HEK293 (cell line): ENCODE measurements around the gene MIB2.

ENCODE experiments used
- CTCF ChIA-PET: fragments of 350-600 bp; formaldehyde crosslinking; extraction: SDS; loops from one replicate; lab custom pipeline; 2021; ENCODE audit warnings: antibody characterized with exemption; lab: Yijun Ruan, JAX
- POLR2A ChIA-PET: fragments of 300-600 bp; formaldehyde crosslinking; extraction: SDS; loops from one replicate; lab custom pipeline; 2020; ENCODE audit warnings: antibody characterized with exemption, inconsistent platforms; lab: Yijun Ruan, JAX
- H3K27ac ChIP-seq: fragments of 200-500 bp; sonication (Bioruptor generic); 2 replicates; pipeline ENCODE4 v1.5.1; 2014; ENCODE audit warnings: low read depth, low read length, control low read depth, inconsistent platforms; ENCODE audit errors: extremely low read depth
- H3K36me3 ChIP-seq, 2 experiments: fragments of 200-500 bp in 1 of 2; sonication (Bioruptor generic) in 1 of 2; 1 replicate in 1 of 2; 2 replicates in 1 of 2; pipeline ENCODE4 v1.5.1; 2014 to 2017; ENCODE audit warnings: inconsistent platforms in 2 of 2, low read length in 2 of 2; ENCODE audit not compliant: control insufficient read depth in 2 of 2, insufficient read depth in 1 of 2
- H3K4me1 ChIP-seq: fragments of 200-500 bp; sonication (Bioruptor generic); 2 replicates; pipeline ENCODE4 v1.5.1; 2014; ENCODE audit warnings: mild to moderate bottlenecking, low read length, inconsistent platforms; ENCODE audit not compliant: control insufficient read depth, insufficient read depth
- H3K4me3 ChIP-seq: 2 replicates; pipeline ENCODE4 v1.5.1; 2011; ENCODE audit warnings: low read depth, mild to moderate bottlenecking, control low read depth, low read length, moderate library complexity
- H3K9me3 ChIP-seq: fragments of 200-500 bp; sonication (Bioruptor generic); 2 replicates; pipeline ENCODE4 v1.5.1; 2014; ENCODE audit warnings: low read depth, low read length, inconsistent platforms; ENCODE audit not compliant: control insufficient read depth, insufficient read depth
- AEBP2 ChIP-seq: fragments of 450-650 bp; formaldehyde crosslinking; IDR thresholded peaks from 2 replicates; pipeline ENCODE4 v1.5.1; 2016; ENCODE audit warnings: missing biosample characterization, missing genetic modification characterization, borderline replicate concordance
- ATF2 ChIP-seq: fragments of 450-650 bp; formaldehyde crosslinking; IDR thresholded peaks from 2 replicates; pipeline ENCODE4 v1.5.1; 2016; ENCODE audit warnings: missing biosample characterization, missing genetic modification characterization, low read depth
- GFI1B ChIP-seq: fragments of 450-650 bp; formaldehyde crosslinking; IDR thresholded peaks from 2 replicates; pipeline ENCODE4 v1.5.1; 2016; ENCODE audit warnings: missing biosample characterization, missing genetic modification characterization
- OSR2 ChIP-seq: fragments of 450-650 bp; formaldehyde crosslinking; IDR thresholded peaks from 2 replicates; pipeline ENCODE4 v1.5.1; 2016; ENCODE audit warnings: missing biosample characterization, missing genetic modification characterization
- OVOL3 ChIP-seq: fragments of 450-650 bp; formaldehyde crosslinking; IDR thresholded peaks from 2 replicates; pipeline ENCODE4 v1.5.1; 2016; ENCODE audit warnings: missing biosample characterization, missing genetic modification characterization
- REPIN1 ChIP-seq: fragments of 450-650 bp; formaldehyde crosslinking; IDR thresholded peaks from 2 replicates; pipeline ENCODE4 v1.5.1; 2017; ENCODE audit warnings: missing biosample characterization, missing genetic modification characterization, low read depth
- SCRT2 ChIP-seq: fragments of 450-650 bp; formaldehyde crosslinking; IDR thresholded peaks from 2 replicates; pipeline ENCODE4 v1.5.1; 2016; ENCODE audit warnings: missing biosample characterization, missing genetic modification characterization
- YY1 ChIP-seq: fragments of 450-650 bp; formaldehyde crosslinking; IDR thresholded peaks from 2 replicates; pipeline ENCODE4 v1.5.1; 2018; ENCODE audit warnings: missing biosample characterization, missing genetic modification characterization
- ZNF121 ChIP-seq: fragments of 450-650 bp; formaldehyde crosslinking; IDR thresholded peaks from 2 replicates; pipeline ENCODE4 v1.5.1; 2016; ENCODE audit warnings: missing biosample characterization, missing genetic modification characterization
- ZNF132 ChIP-seq: fragments of 450-650 bp; formaldehyde crosslinking; IDR thresholded peaks from 2 replicates; pipeline ENCODE4 v1.5.1; 2017; ENCODE audit warnings: missing biosample characterization, missing genetic modification characterization, borderline replicate concordance
- ZNF133 ChIP-seq: fragments of 450-650 bp; formaldehyde crosslinking; IDR thresholded peaks from 2 replicates; pipeline ENCODE4 v1.5.1; 2016; ENCODE audit warnings: missing biosample characterization, missing genetic modification characterization
- ZNF174 ChIP-seq: fragments of 450-650 bp; formaldehyde crosslinking; IDR thresholded peaks from 2 replicates; pipeline ENCODE4 v1.5.0; 2017; ENCODE audit warnings: missing biosample characterization, mild to moderate bottlenecking, missing genetic modification characterization
- ZNF202 ChIP-seq: fragments of 450-650 bp; formaldehyde crosslinking; IDR thresholded peaks from 2 replicates; pipeline ENCODE4 v1.5.1; 2016; ENCODE audit warnings: missing biosample characterization, missing genetic modification characterization, borderline replicate concordance
- ZNF24 ChIP-seq: fragments of 450-650 bp; formaldehyde crosslinking; IDR thresholded peaks from 2 replicates; pipeline ENCODE4 v1.5.1; 2016; ENCODE audit warnings: missing biosample characterization, missing genetic modification characterization
- ZNF248 ChIP-seq: fragments of 450-650 bp; formaldehyde crosslinking; IDR thresholded peaks from 2 replicates; pipeline ENCODE4 v1.5.1; 2017; ENCODE audit warnings: missing biosample characterization, missing genetic modification characterization
- ZNF362 ChIP-seq: fragments of 450-650 bp; formaldehyde crosslinking; IDR thresholded peaks from 2 replicates; pipeline ENCODE4 v1.5.1; 2016; ENCODE audit warnings: missing biosample characterization, missing genetic modification characterization
- ZNF48 ChIP-seq: fragments of 450-650 bp; formaldehyde crosslinking; IDR thresholded peaks from 2 replicates; pipeline ENCODE4 v1.5.1; 2016; ENCODE audit warnings: missing biosample characterization, missing genetic modification characterization
- ZNF580 ChIP-seq: fragments of 450-650 bp; formaldehyde crosslinking; IDR thresholded peaks from 2 replicates; pipeline ENCODE4 v1.5.1; 2016; ENCODE audit warnings: missing biosample characterization, missing genetic modification characterization
- ZNF585B ChIP-seq: fragments of 450-650 bp; formaldehyde crosslinking; IDR thresholded peaks from 2 replicates; pipeline ENCODE4 v1.5.1; 2016; ENCODE audit warnings: missing biosample characterization, missing genetic modification characterization
- ZNF629 ChIP-seq: fragments of 450-650 bp; formaldehyde crosslinking; IDR thresholded peaks from 2 replicates; pipeline ENCODE4 v1.5.1; 2017; ENCODE audit warnings: missing biosample characterization, missing genetic modification characterization
- ZNF777 ChIP-seq: fragments of 450-650 bp; formaldehyde crosslinking; IDR thresholded peaks from 2 replicates; pipeline ENCODE4 v1.5.1; 2017; ENCODE audit warnings: missing biosample characterization, missing genetic modification characterization, borderline replicate concordance
- ZSCAN30 ChIP-seq: fragments of 450-650 bp; IDR thresholded peaks from 2 replicates; pipeline ENCODE4 v1.5.1; 2018; ENCODE audit warnings: missing biosample characterization, mild to moderate bottlenecking, missing genetic modification characterization, moderate library complexity

MIB2 gene

GRCh38 chr1:1612104-1612400 lies 3.2 kb upstream of the MIB2 start:
- Histone ChIP-seq H3K4me3 (no peak overlapping the region), H3K9me3 (no peaks in the 10 kb centered on the region), H3K27ac (no peak overlapping the region), H3K4me1 (0 out of 2 replicates have a peak, but pooled peaks cover 3% of the 10 kb centered on the region), H3K36me3 (peaks cover 0 to 4% of the 10 kb centered on the region in 2 experiments; a peak in 1 of 3 replicates)
- ChIA-PET CTCF (no interaction called here), POLR2A (interaction anchor here (1.2 kb wide), 2 partner anchors 11 to 23 kb away, joined by 4 read pairs; no protein-coding TSS in a partner anchor)
- TF ChIP-seq AEBP2 (tag by site-specific recombination) (no peak), ZNF629 (tag by site-specific recombination) (no peak), ATF2 (tag by site-specific recombination) (no peak), YY1 (tag by site-specific recombination) (no peak), REPIN1 (tag by site-specific recombination) (no peak), ZNF362 (tag by site-specific recombination) (no peak), ZNF777 (tag by site-specific recombination) (no peak), ZNF48 (no peak), ZNF133 (tag by site-specific recombination) (no peak), SCRT2 (tag by site-specific recombination) (no peak), ZNF24 (tag by site-specific recombination) (no peak), OVOL3 (tag by site-specific recombination) (no peak), ZNF202 (no peak), ZSCAN30 (tag by site-specific recombination) (no peak), ZNF248 (tag by site-specific recombination) (no peak), OSR2 (tag by site-specific recombination) (no peak), ZNF585B (no peak), ZNF132 (tag by site-specific recombination) (no peak), ZNF580 (tag by site-specific recombination) (no peak), ZNF174 (tag by site-specific recombination) (no peak)

- TF ChIP-seq GFI1B (tag by site-specific recombination) (no peak), ZNF121 (tag by site-specific recombination) (0 out of 2 replicates have a peak, but pooled peaks have one; percentile 20)
- POLR2A ChIA-PET = interaction anchor here (0.6 to 3.5 kb wide), 5 partner anchors 11 to 268 kb away, joined by 3 to 17 read pairs (median 6); no protein-coding TSS in a partner anchor
- no peak overlapping the region for H3K4me3 ChIP-seq
- 0 out of 2 replicates have a peak, but pooled peaks cover 3% of the 10 kb centered on the region for H3K4me1 ChIP-seq
- CTCF ChIA-PET = no interaction called here
- H3K27ac ChIP-seq = no peak overlapping the region
- H3K36me3 ChIP-seq = peaks cover 0 to 20% of the 10 kb centered on the region in 2 experiments; a peak in 1 of 3 replicates
- no peaks in the 10 kb centered on the region for H3K9me3 ChIP-seq
Observed at GRCh38 chr1:1613509-1614082, 1.7 kb upstream of the MIB2 start.
